HEK293 (cell line): Measurements from ENCODE around the gene RPS27.

Experiments used
- BCL11A ChIP-seq: fragments of 450-650 bp; formaldehyde crosslinking; IDR thresholded peaks from 2 replicates; pipeline ENCODE4 v1.5.1; 2016; ENCODE audit warnings: low read depth, missing biosample characterization, missing genetic modification characterization
- EGR2 ChIP-seq: fragments of 450-650 bp; formaldehyde crosslinking; IDR thresholded peaks from 2 replicates; pipeline ENCODE4 v1.5.1; 2016; ENCODE audit warnings: low read depth, missing biosample characterization, missing genetic modification characterization
- KLF9 ChIP-seq: fragments of 450-650 bp; formaldehyde crosslinking; IDR thresholded peaks from 2 replicates; pipeline ENCODE4 v1.5.1; 2016; ENCODE audit warnings: missing biosample characterization, missing genetic modification characterization, low read depth
- SETDB1 ChIP-seq: IDR thresholded peaks from one replicate; pipeline ENCODE4 v1.6.1; 2017; ENCODE audit warnings: mild to moderate bottlenecking, low read length, moderate library complexity, mixed read lengths; ENCODE audit not compliant: insufficient read length
- SP3 ChIP-seq: fragments of 450-650 bp; formaldehyde crosslinking; IDR thresholded peaks from 2 replicates; pipeline ENCODE4 v1.5.1; 2016; ENCODE audit warnings: missing biosample characterization, missing genetic modification characterization
- SP7 ChIP-seq: fragments of 450-650 bp; formaldehyde crosslinking; IDR thresholded peaks from 2 replicates; pipeline ENCODE4 v1.5.1; 2016; ENCODE audit warnings: missing biosample characterization, missing genetic modification characterization
- YY1 ChIP-seq: fragments of 450-650 bp; formaldehyde crosslinking; IDR thresholded peaks from 2 replicates; pipeline ENCODE4 v1.5.1; 2018; ENCODE audit warnings: missing biosample characterization, missing genetic modification characterization
- ZNF155 ChIP-seq: fragments of 450-650 bp; formaldehyde crosslinking; IDR thresholded peaks from 2 replicates; pipeline ENCODE4 v1.5.1; 2016; ENCODE audit warnings: missing biosample characterization, missing genetic modification characterization
- ZNF239 ChIP-seq: fragments of 450-650 bp; formaldehyde crosslinking; IDR thresholded peaks from 2 replicates; pipeline ENCODE4 v1.5.1; 2016; ENCODE audit warnings: missing biosample characterization, missing genetic modification characterization
- ZNF391 ChIP-seq: fragments of 450-650 bp; formaldehyde crosslinking; IDR thresholded peaks from 2 replicates; pipeline ENCODE4 v1.5.1; 2016; ENCODE audit warnings: low read depth, missing biosample characterization, missing genetic modification characterization, borderline replicate concordance
- ZNF529 ChIP-seq: fragments of 450-650 bp; formaldehyde crosslinking; IDR thresholded peaks from 2 replicates; pipeline ENCODE4 v1.5.1; 2017; ENCODE audit warnings: missing genetic modification characterization, missing biosample characterization; ENCODE audit not compliant: insufficient replicate concordance
- ZNF560 ChIP-seq: fragments of 450-650 bp; formaldehyde crosslinking; IDR thresholded peaks from 2 replicates; pipeline ENCODE4 v1.5.1; 2017; ENCODE audit warnings: missing biosample characterization, missing genetic modification characterization, borderline replicate concordance
- ZNF561 ChIP-seq: fragments of 450-650 bp; IDR thresholded peaks from 2 replicates; pipeline ENCODE4 v1.5.1; 2018; ENCODE audit warnings: missing biosample characterization, missing genetic modification characterization, borderline replicate concordance
- ZNF677 ChIP-seq: fragments of 450-650 bp; IDR thresholded peaks from 2 replicates; pipeline ENCODE4 v1.5.0; 2018; ENCODE audit warnings: missing biosample characterization, mild to moderate bottlenecking, missing genetic modification characterization, moderate library complexity
- ZNF777 ChIP-seq: fragments of 450-650 bp; formaldehyde crosslinking; IDR thresholded peaks from 2 replicates; pipeline ENCODE4 v1.5.1; 2017; ENCODE audit warnings: missing biosample characterization, missing genetic modification characterization, borderline replicate concordance
- ZSCAN30 ChIP-seq: fragments of 450-650 bp; IDR thresholded peaks from 2 replicates; pipeline ENCODE4 v1.5.1; 2018; ENCODE audit warnings: missing biosample characterization, mild to moderate bottlenecking, missing genetic modification characterization, moderate library complexity
- ZXDB ChIP-seq: fragments of 450-650 bp; formaldehyde crosslinking; IDR thresholded peaks from 2 replicates; pipeline ENCODE4 v1.5.1; 2016; ENCODE audit warnings: missing biosample characterization, missing genetic modification characterization
- TF ChIP-seq, protein P1 (sequence below): fragments of 450-650 bp; formaldehyde crosslinking; IDR thresholded peaks from 2 replicates; pipeline ENCODE4 v1.5.1; 2016; ENCODE audit warnings: missing biosample characterization, missing genetic modification characterization
- TF ChIP-seq, protein P2 (sequence below): fragments of 450-650 bp; formaldehyde crosslinking; IDR thresholded peaks from 2 replicates; pipeline ENCODE4 v1.5.1; 2016; ENCODE audit warnings: missing biosample characterization, missing genetic modification characterization
- TF ChIP-seq, protein P3 (sequence below): IDR thresholded peaks from 2 replicates; pipeline ENCODE4 v1.6.1; 2011; ENCODE audit warnings: mild to moderate bottlenecking, low read depth, low read length, borderline replicate concordance
- TF ChIP-seq, protein P4 (sequence below): fragments of 450-650 bp; formaldehyde crosslinking; IDR thresholded peaks from 2 replicates; pipeline ENCODE4 v1.5.1; 2016; ENCODE audit warnings: missing biosample characterization, missing genetic modification characterization
- TF ChIP-seq, protein P5 (sequence below): fragments of 450-650 bp; formaldehyde crosslinking; IDR thresholded peaks from 2 replicates; pipeline ENCODE4 v1.5.1; 2016; ENCODE audit warnings: missing biosample characterization, missing genetic modification characterization, low read depth
- TF ChIP-seq, protein P6 (sequence below): fragments of 450-650 bp; formaldehyde crosslinking; conservative IDR thresholded peaks from 2 replicates; pipeline ENCODE4 v1.5.1; 2016; ENCODE audit warnings: low read depth, missing biosample characterization, missing genetic modification characterization

Gene RPS27

DNA sequence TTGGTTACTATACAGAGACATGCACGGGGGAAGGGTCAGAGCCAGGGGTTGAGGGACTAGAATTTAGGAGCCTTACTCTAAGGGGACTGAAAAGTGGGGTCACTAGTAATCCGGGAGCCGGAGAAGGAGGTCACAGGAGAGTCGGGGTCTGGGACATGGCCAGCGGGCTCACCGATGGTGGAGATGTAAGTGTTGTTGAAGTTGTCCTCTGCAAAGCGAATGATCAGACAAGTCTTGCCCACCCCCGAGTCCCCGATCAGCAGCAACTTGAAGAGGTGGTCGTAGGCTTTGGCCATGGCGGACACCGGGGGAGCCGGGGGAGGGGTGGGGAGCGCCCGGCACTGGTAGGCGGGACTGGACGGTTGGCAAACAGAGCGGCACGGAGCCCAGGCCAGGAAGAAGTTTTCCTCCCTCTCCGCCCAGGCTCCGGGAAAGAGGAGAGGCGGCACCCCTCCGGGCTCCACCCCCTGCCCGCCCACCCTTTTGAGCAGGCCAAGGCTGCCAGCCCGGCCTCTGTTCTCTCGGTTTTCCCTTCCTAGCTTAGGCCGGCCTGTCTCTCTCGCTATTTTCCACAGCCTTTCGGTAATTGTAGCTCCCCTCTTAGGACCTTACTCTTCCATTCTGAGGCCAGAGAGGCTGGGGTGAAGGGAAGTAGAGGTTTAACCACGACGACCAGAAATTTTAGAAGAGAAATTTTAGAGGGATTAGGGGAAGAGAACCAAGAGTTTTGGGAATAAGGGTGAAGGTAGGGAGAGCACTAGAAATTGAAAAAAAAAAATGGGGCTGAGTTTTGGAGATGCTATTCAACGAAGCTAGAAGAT, 4.4 kb upstream of the RPS27 start, which contains the start of gene RAB13 (continued):
- TF ChIP-seq, protein P1, sequence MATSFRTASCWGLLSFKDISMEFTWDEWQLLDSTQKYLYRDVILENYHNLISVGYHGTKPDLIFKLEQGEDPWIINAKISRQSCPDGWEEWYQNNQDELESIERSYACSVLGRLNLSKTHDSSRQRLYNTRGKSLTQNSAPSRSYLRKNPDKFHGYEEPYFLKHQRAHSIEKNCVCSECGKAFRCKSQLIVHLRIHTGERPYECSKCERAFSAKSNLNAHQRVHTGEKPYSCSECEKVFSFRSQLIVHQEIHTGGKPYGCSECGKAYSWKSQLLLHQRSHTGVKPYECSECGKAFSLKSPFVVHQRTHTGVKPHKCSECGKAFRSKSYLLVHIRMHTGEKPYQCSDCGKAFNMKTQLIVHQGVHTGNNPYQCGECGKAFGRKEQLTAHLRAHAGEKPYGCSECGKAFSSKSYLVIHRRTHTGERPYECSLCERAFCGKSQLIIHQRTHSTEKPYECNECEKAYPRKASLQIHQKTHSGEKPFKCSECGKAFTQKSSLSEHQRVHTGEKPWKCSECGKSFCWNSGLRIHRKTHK (tag by site-specific recombination), result no peak
- TF ChIP-seq ZXDB (peak; percentile 14; the same call in 1 of the 2 replicates), ZNF529 (tag by site-specific recombination) (no peak), SP3 (tag by site-specific recombination) (no peak; the same call in 1 of the 2 replicates), ZNF561 (tag by site-specific recombination) (no peak), KLF9 (tag by site-specific recombination) (peak; percentile 48; the same call in 1 of the 2 replicates), EGR2 (tag by site-specific recombination) (peak; percentile 63), ZNF560 (tag by site-specific recombination) (no peak), ZSCAN30 (tag by site-specific recombination) (0 out of 2 replicates have a peak, but pooled peaks have one; percentile 50), SP7 (no peak), ZNF777 (tag by site-specific recombination) (no peak), ZNF391 (tag by site-specific recombination) (no peak), BCL11A (tag by site-specific recombination) (no peak), ZNF155 (tag by site-specific recombination) (no peak), SETDB1 (no peak), ZNF677 (tag by site-specific recombination) (no peak), ZNF239 (tag by site-specific recombination) (no peak), YY1 (tag by site-specific recombination) (0 out of 2 replicates have a peak, but pooled peaks have one; percentile 40)
- TF ChIP-seq, protein P2, sequence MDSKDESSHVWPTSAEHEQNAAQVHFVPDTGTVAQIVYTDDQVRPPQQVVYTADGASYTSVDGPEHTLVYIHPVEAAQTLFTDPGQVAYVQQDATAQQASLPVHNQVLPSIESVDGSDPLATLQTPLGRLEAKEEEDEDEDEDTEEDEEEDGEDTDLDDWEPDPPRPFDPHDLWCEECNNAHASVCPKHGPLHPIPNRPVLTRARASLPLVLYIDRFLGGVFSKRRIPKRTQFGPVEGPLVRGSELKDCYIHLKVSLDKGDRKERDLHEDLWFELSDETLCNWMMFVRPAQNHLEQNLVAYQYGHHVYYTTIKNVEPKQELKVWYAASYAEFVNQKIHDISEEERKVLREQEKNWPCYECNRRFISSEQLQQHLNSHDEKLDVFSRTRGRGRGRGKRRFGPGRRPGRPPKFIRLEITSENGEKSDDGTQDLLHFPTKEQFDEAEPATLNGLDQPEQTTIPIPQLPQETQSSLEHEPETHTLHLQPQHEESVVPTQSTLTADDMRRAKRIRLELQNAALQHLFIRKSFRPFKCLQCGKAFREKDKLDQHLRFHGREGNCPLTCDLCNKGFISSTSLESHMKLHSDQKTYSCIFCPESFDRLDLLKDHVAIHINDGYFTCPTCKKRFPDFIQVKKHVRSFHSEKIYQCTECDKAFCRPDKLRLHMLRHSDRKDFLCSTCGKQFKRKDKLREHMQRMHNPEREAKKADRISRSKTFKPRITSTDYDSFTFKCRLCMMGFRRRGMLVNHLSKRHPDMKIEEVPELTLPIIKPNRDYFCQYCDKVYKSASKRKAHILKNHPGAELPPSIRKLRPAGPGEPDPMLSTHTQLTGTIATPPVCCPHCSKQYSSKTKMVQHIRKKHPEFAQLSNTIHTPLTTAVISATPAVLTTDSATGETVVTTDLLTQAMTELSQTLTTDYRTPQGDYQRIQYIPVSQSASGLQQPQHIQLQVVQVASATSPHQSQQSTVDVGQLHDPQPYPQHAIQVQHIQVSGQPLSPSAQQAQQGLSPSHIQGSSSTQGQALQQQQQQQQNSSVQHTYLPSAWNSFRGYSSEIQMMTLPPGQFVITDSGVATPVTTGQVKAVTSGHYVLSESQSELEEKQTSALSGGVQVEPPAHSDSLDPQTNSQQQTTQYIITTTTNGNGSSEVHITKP (tag by site-specific recombination), result no peak
- TF ChIP-seq, protein P3, sequence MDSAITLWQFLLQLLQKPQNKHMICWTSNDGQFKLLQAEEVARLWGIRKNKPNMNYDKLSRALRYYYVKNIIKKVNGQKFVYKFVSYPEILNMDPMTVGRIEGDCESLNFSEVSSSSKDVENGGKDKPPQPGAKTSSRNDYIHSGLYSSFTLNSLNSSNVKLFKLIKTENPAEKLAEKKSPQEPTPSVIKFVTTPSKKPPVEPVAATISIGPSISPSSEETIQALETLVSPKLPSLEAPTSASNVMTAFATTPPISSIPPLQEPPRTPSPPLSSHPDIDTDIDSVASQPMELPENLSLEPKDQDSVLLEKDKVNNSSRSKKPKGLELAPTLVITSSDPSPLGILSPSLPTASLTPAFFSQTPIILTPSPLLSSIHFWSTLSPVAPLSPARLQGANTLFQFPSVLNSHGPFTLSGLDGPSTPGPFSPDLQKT, result no peak
- TF ChIP-seq, protein P4, sequence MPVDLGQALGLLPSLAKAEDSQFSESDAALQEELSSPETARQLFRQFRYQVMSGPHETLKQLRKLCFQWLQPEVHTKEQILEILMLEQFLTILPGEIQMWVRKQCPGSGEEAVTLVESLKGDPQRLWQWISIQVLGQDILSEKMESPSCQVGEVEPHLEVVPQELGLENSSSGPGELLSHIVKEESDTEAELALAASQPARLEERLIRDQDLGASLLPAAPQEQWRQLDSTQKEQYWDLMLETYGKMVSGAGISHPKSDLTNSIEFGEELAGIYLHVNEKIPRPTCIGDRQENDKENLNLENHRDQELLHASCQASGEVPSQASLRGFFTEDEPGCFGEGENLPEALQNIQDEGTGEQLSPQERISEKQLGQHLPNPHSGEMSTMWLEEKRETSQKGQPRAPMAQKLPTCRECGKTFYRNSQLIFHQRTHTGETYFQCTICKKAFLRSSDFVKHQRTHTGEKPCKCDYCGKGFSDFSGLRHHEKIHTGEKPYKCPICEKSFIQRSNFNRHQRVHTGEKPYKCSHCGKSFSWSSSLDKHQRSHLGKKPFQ (tag by site-specific recombination), result no peak
- TF ChIP-seq, protein P5, sequence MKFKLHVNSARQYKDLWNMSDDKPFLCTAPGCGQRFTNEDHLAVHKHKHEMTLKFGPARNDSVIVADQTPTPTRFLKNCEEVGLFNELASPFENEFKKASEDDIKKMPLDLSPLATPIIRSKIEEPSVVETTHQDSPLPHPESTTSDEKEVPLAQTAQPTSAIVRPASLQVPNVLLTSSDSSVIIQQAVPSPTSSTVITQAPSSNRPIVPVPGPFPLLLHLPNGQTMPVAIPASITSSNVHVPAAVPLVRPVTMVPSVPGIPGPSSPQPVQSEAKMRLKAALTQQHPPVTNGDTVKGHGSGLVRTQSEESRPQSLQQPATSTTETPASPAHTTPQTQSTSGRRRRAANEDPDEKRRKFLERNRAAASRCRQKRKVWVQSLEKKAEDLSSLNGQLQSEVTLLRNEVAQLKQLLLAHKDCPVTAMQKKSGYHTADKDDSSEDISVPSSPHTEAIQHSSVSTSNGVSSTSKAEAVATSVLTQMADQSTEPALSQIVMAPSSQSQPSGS (tag by site-specific recombination), result no peak
- TF ChIP-seq, protein P6, sequence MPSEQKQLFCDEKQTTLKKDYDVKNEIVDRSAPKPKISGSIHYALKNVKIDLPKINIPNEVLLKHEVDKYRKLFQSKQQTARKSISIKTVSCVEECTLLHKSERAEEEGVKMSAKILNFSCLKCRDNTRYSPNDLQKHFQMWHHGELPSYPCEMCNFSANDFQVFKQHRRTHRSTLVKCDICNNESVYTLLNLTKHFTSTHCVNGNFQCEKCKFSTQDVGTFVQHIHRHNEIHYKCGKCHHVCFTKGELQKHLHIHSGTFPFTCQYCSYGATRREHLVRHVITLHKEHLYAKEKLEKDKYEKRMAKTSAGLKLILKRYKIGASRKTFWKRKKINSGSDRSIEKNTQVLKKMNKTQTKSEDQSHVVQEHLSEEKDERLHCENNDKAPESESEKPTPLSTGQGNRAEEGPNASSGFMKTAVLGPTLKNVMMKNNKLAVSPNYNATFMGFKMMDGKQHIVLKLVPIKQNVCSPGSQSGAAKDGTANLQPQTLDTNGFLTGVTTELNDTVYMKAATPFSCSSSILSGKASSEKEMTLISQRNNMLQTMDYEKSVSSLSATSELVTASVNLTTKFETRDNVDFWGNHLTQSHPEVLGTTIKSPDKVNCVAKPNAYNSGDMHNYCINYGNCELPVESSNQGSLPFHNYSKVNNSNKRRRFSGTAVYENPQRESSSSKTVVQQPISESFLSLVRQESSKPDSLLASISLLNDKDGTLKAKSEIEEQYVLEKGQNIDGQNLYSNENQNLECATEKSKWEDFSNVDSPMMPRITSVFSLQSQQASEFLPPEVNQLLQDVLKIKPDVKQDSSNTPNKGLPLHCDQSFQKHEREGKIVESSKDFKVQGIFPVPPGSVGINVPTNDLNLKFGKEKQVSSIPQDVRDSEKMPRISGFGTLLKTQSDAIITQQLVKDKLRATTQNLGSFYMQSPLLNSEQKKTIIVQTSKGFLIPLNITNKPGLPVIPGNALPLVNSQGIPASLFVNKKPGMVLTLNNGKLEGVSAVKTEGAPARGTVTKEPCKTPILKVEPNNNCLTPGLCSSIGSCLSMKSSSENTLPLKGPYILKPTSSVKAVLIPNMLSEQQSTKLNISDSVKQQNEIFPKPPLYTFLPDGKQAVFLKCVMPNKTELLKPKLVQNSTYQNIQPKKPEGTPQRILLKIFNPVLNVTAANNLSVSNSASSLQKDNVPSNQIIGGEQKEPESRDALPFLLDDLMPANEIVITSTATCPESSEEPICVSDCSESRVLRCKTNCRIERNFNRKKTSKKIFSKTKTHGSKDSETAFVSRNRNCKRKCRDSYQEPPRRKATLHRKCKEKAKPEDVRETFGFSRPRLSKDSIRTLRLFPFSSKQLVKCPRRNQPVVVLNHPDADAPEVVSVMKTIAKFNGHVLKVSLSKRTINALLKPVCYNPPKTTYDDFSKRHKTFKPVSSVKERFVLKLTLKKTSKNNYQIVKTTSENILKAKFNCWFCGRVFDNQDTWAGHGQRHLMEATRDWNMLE, result no peak
